Measurements from ENCODE around the gene CHAF1A. TPM values are rescaled to one million over a fixed set of nuclear protein-coding genes. Genes with fewer than 3 reads are reported as not detected.

Gene CHAF1A
- total RNA-seq, 1 experiment from 2014 or later, result 161 TPM

DNA sequence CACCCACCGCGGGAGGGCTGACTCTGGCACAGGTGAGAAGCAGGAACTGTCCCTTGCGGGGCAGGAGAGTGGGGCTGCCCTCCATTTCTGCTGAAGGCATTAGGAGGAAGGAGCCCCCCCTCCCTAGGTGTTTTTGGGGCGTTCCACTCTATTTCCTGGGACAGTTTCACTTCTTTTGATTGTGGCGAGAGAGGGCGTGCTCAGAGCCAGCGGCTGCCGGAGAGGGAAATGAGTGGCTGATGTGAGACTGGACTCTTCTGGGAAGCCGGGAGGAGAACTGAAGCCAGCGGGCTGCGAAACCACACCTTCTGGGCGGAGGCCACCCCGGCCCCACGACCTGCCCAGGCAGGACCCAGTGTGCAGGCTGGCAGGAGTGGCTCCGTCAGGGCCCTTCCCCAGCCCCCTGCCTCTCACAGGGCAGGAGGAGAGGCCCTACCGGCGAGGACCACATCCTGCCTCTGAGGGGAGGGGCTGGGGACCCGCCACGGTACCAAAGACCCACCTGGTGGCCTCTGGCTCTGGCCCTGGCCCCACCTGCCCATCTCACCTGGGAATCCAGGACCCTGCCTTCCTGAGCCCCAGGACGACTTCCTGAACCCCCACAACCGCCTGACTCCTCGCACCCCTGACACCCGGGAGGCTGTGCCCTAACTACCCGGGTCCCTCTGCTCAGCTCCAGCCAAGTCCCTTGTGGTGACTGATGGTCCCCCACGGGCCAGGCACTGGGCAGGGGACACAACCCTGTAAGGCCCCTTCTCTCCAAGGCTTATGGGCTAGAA, 33.1 kb upstream of the CHAF1A start:
- H3K9me3 Mint-ChIP-seq, result no peaks in the 10 kb centered on the region

DNA sequence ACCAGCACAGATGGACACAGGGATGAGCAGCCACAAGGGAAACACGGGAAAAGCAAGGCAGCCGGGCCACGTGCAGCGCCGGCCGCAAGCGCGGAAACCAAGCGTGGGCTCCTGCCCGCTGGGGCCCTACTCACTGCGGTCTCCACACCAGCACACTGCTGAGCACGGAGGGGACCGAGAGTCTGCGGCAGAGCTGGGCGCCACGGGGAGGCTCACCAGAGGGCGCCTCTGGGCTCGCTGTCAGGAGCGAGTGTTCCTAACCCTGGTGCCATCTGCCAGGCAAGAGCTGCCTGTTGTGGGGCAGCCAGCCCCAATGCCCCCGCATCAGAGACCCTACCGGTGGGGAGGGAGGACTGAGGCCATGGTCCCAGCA, 32.6 kb upstream of the CHAF1A start:
- ATAC-seq, result peak; percentile 69
- Mint-ChIP-seq H3K27me3 (ENCODE audit: low read depth) (no peaks in the 10 kb centered on the region), H3K36me3 (no peaks in the 10 kb centered on the region; the same call in 1 of the 2 replicates), H3K4me1 (peaks cover 21% of the 10 kb centered on the region), H3K27ac (peak overlapping the region; percentile 88; the same call in 1 of the 2 replicates), H3K9me3 (no peaks in the 10 kb centered on the region), H3K4me3 (no peak overlapping the region)
- TF ChIP-seq, protein P1, sequence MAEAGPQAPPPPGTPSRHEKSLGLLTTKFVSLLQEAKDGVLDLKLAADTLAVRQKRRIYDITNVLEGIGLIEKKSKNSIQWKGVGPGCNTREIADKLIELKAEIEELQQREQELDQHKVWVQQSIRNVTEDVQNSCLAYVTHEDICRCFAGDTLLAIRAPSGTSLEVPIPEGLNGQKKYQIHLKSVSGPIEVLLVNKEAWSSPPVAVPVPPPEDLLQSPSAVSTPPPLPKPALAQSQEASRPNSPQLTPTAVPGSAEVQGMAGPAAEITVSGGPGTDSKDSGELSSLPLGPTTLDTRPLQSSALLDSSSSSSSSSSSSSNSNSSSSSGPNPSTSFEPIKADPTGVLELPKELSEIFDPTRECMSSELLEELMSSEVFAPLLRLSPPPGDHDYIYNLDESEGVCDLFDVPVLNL (CRISPR knock-in tag; IDR thresholded peaks at IDR 0.05; ENCODE audit: borderline replicate concordance, low read depth), result no peak
- no peak for TF ChIP-seq ZNF121 (CRISPR knock-in tag; IDR thresholded peaks at IDR 0.05)
- TF ChIP-seq ATF1 (CRISPR knock-in tag; IDR thresholded peaks at IDR 0.05), result no peak
- no peak for TF ChIP-seq ZNF263 (CRISPR knock-in tag; IDR thresholded peaks at IDR 0.05; ENCODE audit: low read depth)
- TF ChIP-seq, protein P2, sequence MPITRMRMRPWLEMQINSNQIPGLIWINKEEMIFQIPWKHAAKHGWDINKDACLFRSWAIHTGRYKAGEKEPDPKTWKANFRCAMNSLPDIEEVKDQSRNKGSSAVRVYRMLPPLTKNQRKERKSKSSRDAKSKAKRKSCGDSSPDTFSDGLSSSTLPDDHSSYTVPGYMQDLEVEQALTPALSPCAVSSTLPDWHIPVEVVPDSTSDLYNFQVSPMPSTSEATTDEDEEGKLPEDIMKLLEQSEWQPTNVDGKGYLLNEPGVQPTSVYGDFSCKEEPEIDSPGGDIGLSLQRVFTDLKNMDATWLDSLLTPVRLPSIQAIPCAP (CRISPR knock-in tag; IDR thresholded peaks at IDR 0.05), result no peak
- POLR2A ChIA-PET, result interaction anchor here (1.4 kb wide), 1 partner anchor 21 kb away, joined by 7 read pairs; no protein-coding TSS in a partner anchor
- DNase-seq (ENCODE audit: low spot score), result peak; percentile 63
- CTCF ChIA-PET, result interaction anchor here (0.7 to 1.8 kb wide), 16 partner anchors 11 to 155 kb away, joined by 3 to 23 read pairs (median 6); partner anchors contain the start of genes CHAF1A, MPND and SH3GL1

More for the DNA sequence above, 33.1 kb upstream of the CHAF1A start:
- ATAC-seq, result peak; percentile 27
- TF ChIP-seq, protein P3, sequence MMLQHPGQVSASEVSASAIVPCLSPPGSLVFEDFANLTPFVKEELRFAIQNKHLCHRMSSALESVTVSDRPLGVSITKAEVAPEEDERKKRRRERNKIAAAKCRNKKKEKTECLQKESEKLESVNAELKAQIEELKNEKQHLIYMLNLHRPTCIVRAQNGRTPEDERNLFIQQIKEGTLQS (CRISPR knock-in tag; conservative IDR thresholded peaks at IDR 0.05), result no peak
- TF ChIP-seq JUN (CRISPR knock-in tag; IDR thresholded peaks at IDR 0.05) (no peak), ESRRA (CRISPR knock-in tag; IDR thresholded peaks at IDR 0.05; ENCODE audit: borderline replicate concordance) (no peak), ZNF317 (CRISPR knock-in tag; IDR thresholded peaks at IDR 0.05; ENCODE audit: borderline replicate concordance, low read depth) (no peak)
- TF ChIP-seq, protein P4, sequence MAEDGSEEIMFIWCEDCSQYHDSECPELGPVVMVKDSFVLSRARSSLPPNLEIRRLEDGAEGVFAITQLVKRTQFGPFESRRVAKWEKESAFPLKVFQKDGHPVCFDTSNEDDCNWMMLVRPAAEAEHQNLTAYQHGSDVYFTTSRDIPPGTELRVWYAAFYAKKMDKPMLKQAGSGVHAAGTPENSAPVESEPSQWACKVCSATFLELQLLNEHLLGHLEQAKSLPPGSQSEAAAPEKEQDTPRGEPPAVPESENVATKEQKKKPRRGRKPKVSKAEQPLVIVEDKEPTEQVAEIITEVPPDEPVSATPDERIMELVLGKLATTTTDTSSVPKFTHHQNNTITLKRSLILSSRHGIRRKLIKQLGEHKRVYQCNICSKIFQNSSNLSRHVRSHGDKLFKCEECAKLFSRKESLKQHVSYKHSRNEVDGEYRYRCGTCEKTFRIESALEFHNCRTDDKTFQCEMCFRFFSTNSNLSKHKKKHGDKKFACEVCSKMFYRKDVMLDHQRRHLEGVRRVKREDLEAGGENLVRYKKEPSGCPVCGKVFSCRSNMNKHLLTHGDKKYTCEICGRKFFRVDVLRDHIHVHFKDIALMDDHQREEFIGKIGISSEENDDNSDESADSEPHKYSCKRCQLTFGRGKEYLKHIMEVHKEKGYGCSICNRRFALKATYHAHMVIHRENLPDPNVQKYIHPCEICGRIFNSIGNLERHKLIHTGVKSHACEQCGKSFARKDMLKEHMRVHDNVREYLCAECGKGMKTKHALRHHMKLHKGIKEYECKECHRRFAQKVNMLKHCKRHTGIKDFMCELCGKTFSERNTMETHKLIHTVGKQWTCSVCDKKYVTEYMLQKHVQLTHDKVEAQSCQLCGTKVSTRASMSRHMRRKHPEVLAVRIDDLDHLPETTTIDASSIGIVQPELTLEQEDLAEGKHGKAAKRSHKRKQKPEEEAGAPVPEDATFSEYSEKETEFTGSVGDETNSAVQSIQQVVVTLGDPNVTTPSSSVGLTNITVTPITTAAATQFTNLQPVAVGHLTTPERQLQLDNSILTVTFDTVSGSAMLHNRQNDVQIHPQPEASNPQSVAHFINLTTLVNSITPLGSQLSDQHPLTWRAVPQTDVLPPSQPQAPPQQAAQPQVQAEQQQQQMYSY (CRISPR knock-in tag; IDR thresholded peaks at IDR 0.05), result no peak
- TF ChIP-seq, protein P5, sequence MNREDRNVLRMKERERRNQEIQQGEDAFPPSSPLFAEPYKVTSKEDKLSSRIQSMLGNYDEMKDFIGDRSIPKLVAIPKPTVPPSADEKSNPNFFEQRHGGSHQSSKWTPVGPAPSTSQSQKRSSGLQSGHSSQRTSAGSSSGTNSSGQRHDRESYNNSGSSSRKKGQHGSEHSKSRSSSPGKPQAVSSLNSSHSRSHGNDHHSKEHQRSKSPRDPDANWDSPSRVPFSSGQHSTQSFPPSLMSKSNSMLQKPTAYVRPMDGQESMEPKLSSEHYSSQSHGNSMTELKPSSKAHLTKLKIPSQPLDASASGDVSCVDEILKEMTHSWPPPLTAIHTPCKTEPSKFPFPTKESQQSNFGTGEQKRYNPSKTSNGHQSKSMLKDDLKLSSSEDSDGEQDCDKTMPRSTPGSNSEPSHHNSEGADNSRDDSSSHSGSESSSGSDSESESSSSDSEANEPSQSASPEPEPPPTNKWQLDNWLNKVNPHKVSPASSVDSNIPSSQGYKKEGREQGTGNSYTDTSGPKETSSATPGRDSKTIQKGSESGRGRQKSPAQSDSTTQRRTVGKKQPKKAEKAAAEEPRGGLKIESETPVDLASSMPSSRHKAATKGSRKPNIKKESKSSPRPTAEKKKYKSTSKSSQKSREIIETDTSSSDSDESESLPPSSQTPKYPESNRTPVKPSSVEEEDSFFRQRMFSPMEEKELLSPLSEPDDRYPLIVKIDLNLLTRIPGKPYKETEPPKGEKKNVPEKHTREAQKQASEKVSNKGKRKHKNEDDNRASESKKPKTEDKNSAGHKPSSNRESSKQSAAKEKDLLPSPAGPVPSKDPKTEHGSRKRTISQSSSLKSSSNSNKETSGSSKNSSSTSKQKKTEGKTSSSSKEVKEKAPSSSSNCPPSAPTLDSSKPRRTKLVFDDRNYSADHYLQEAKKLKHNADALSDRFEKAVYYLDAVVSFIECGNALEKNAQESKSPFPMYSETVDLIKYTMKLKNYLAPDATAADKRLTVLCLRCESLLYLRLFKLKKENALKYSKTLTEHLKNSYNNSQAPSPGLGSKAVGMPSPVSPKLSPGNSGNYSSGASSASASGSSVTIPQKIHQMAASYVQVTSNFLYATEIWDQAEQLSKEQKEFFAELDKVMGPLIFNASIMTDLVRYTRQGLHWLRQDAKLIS (CRISPR knock-in tag; IDR thresholded peaks at IDR 0.05; ENCODE audit: borderline replicate concordance), result no peak
- TF ChIP-seq, protein P6, sequence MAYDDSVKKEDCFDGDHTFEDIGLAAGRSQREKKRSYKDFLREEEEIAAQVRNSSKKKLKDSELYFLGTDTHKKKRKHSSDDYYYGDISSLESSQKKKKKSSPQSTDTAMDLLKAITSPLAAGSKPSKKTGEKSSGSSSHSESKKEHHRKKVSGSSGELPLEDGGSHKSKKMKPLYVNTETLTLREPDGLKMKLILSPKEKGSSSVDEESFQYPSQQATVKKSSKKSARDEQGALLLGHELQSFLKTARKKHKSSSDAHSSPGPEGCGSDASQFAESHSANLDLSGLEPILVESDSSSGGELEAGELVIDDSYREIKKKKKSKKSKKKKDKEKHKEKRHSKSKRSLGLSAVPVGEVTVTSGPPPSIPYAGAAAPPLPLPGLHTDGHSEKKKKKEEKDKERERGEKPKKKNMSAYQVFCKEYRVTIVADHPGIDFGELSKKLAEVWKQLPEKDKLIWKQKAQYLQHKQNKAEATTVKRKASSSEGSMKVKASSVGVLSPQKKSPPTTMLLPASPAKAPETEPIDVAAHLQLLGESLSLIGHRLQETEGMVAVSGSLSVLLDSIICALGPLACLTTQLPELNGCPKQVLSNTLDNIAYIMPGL (CRISPR knock-in tag; IDR thresholded peaks at IDR 0.05), result no peak
- ChIA-PET CTCF (interaction anchor here (0.6 to 1.8 kb wide), 17 partner anchors 10 to 156 kb away, joined by 3 to 23 read pairs (median 6); partner anchors contain the start of genes CHAF1A, MPND and SH3GL1), POLR2A (interaction anchor here (1.4 kb wide), 1 partner anchor 22 kb away, joined by 7 read pairs; no protein-coding TSS in a partner anchor)
- peak overlapping the region; percentile 88 for H3K27ac Mint-ChIP-seq
- H3K4me1 Mint-ChIP-seq, result peaks cover 20% of the 10 kb centered on the region
- DNase-seq (ENCODE audit: low spot score), result no peak
- H3K4me3 Mint-ChIP-seq, result no peak overlapping the region; the same call in 1 of the 2 replicates
- H3K36me3 Mint-ChIP-seq, result no peaks in the 10 kb centered on the region; the same call in 1 of the 2 replicates
- H3K27me3 Mint-ChIP-seq (ENCODE audit: low read depth), result no peaks in the 10 kb centered on the region
